ENCODE data around the gene WDR1.

The WDR1 gene

GRCh38 chr4:10090467-10091250 is 25.9 kb downstream of the WDR1 start:
- ATAC-seq = no peak
- no peak for TF ChIP-seq ZFP30 (CRISPR knock-in tag; IDR thresholded peaks at IDR 0.05)
- no peak for TF ChIP-seq CREB5 (CRISPR knock-in tag; IDR thresholded peaks at IDR 0.05; ENCODE audit: low read depth)
- TF ChIP-seq ZNF565 (CRISPR knock-in tag; conservative IDR thresholded peaks at IDR 0.05; ENCODE audit: low read depth) = no peak
- no peak for TF ChIP-seq CSDC2 (CRISPR knock-in tag; IDR thresholded peaks at IDR 0.05)
- TF ChIP-seq ZNF70 (CRISPR knock-in tag; IDR thresholded peaks at IDR 0.05) = no peak
- no peak for TF ChIP-seq TCF4 (CRISPR knock-in tag; IDR thresholded peaks at IDR 0.05; ENCODE audit: borderline replicate concordance)
- no peak for TF ChIP-seq ZC3H10 (CRISPR knock-in tag; IDR thresholded peaks at IDR 0.05)
- TF ChIP-seq ZFP3 (CRISPR knock-in tag; IDR thresholded peaks at IDR 0.05) = no peak
- TF ChIP-seq TOX (CRISPR knock-in tag; IDR thresholded peaks at IDR 0.05; ENCODE audit: borderline replicate concordance) = no peak
- TF ChIP-seq ESRRG (CRISPR knock-in tag; IDR thresholded peaks at IDR 0.05) = no peak
- no peak for TF ChIP-seq ARNTL (CRISPR knock-in tag; IDR thresholded peaks at IDR 0.05; ENCODE audit: borderline replicate concordance, low read depth)
- TF ChIP-seq SNAI2 (CRISPR knock-in tag; IDR thresholded peaks at IDR 0.05) = no peak
- TF ChIP-seq ZNF8 (CRISPR knock-in tag; IDR thresholded peaks at IDR 0.05) = no peak

GRCh38 chr4:10089346-10089745 is 27.3 kb downstream of the WDR1 start:
- no peak for ATAC-seq
- TF ChIP-seq SNAI2 (CRISPR knock-in tag; IDR thresholded peaks at IDR 0.05) = no peak
- no peak for TF ChIP-seq POU6F1 (CRISPR knock-in tag; IDR thresholded peaks at IDR 0.05; ENCODE audit: borderline replicate concordance, low read depth)
- TF ChIP-seq GLIS3 (CRISPR knock-in tag; IDR thresholded peaks at IDR 0.05) = no peak
- no peak for TF ChIP-seq ESRRG (CRISPR knock-in tag; IDR thresholded peaks at IDR 0.05)
- no peak for TF ChIP-seq ZNF565 (CRISPR knock-in tag; conservative IDR thresholded peaks at IDR 0.05; ENCODE audit: low read depth)
- no peak for TF ChIP-seq PPARA (CRISPR knock-in tag; IDR thresholded peaks at IDR 0.05; ENCODE audit: borderline replicate concordance)
- no peak for TF ChIP-seq TSHZ2 (CRISPR knock-in tag; IDR thresholded peaks at IDR 0.05)

GRCh38 chr4:10088135-10089010 is 28.2 kb downstream of the WDR1 start:
- ATAC-seq = no peak
- no peak for TF ChIP-seq ARNTL (CRISPR knock-in tag; IDR thresholded peaks at IDR 0.05; ENCODE audit: borderline replicate concordance, low read depth)
- TF ChIP-seq RARB (CRISPR knock-in tag; IDR thresholded peaks at IDR 0.05) = no peak
- no peak for TF ChIP-seq ZNF70 (CRISPR knock-in tag; IDR thresholded peaks at IDR 0.05)
- TF ChIP-seq CSRNP3 (CRISPR knock-in tag; IDR thresholded peaks at IDR 0.05) = no peak
- TF ChIP-seq CSDC2 (CRISPR knock-in tag; IDR thresholded peaks at IDR 0.05) = no peak
- no peak for TF ChIP-seq ZC3H10 (CRISPR knock-in tag; IDR thresholded peaks at IDR 0.05)
